ENCODE measurements around the gene RSL24D1.

Gene RSL24D1

GRCh38 chr15:55202206-55202605, 5.5 kb upstream of the RSL24D1 start:
- TF ChIP-seq CTCF (IDR thresholded peaks at IDR 0.05; ENCODE audit: insufficient read depth, low read length, poor library complexity, severe bottlenecking), result no peak
- no peak for TF ChIP-seq EZH2phosphoT487 (conservative IDR thresholded peaks at IDR 0.05; ENCODE audit: low read length)
- Histone ChIP-seq H3F3A (ENCODE audit: insufficient read depth) (peaks cover 7% of the 10 kb centered on the region), H3K27ac (ENCODE audit: low read depth, low read length) (no peak overlapping the region), H3K4me2 (ENCODE audit: low read depth, low read length, poor library complexity, severe bottlenecking) (no peak overlapping the region), H2AFZ (ENCODE audit: low read depth, low read length, severe bottlenecking) (no peak overlapping the region), H3K9ac (ENCODE audit: low read length) (no peak overlapping the region), H3K36me3 (ENCODE audit: low read length) (no peaks in the 10 kb centered on the region), H3K9me3 (ENCODE audit: insufficient read depth, low read length) (peaks cover 9% of the 10 kb centered on the region; the same call in 1 of the 2 replicates), H3K9me2 (replicated peaks; ENCODE audit: insufficient read depth, low read length) (no peaks in the 10 kb centered on the region), H3K4me3 (ENCODE audit: insufficient read depth, low read length, poor library complexity, severe bottlenecking) (no peak overlapping the region), H4K20me1 (ENCODE audit: low read depth, low read length) (no peaks in the 10 kb centered on the region), H3K79me2 (ENCODE audit: insufficient read depth, low read length) (no peaks in the 10 kb centered on the region), H3K27me3 (ENCODE audit: low read length) (no peaks in the 10 kb centered on the region)

GRCh38 chr15:55198706-55199105, 2.0 kb upstream of the RSL24D1 start:
- H3K9ac ChIP-seq (ENCODE audit: low read length), result no peak overlapping the region
- no peak overlapping the region for H3K4me2 ChIP-seq (ENCODE audit: low read depth, low read length, poor library complexity, severe bottlenecking)
- peaks cover 7% of the 10 kb centered on the region; the same call in 1 of the 2 replicates for H3K36me3 ChIP-seq (ENCODE audit: low read length)
- H3K27me3 ChIP-seq (ENCODE audit: low read length), result no peaks in the 10 kb centered on the region
- no peaks in the 10 kb centered on the region for H3K9me2 ChIP-seq (replicated peaks; ENCODE audit: insufficient read depth, low read length)
- H3F3A ChIP-seq (ENCODE audit: insufficient read depth), result peaks cover 10% of the 10 kb centered on the region
- no peak for TF ChIP-seq CTCF (IDR thresholded peaks at IDR 0.05; ENCODE audit: insufficient read depth, low read length, poor library complexity, severe bottlenecking)
- TF ChIP-seq EZH2phosphoT487 (conservative IDR thresholded peaks at IDR 0.05; ENCODE audit: low read length), result no peak
- peaks cover 18% of the 10 kb centered on the region; the same call in 1 of the 2 replicates for H4K20me1 ChIP-seq (ENCODE audit: low read depth, low read length)
- H3K4me3 ChIP-seq (ENCODE audit: insufficient read depth, low read length, poor library complexity, severe bottlenecking), result no peak overlapping the region
- peaks cover 9% of the 10 kb centered on the region; the same call in 1 of the 2 replicates for H3K9me3 ChIP-seq (ENCODE audit: insufficient read depth, low read length)
- H3K79me2 ChIP-seq (ENCODE audit: insufficient read depth, low read length), result peaks cover 30% of the 10 kb centered on the region
- H2AFZ ChIP-seq (ENCODE audit: low read depth, low read length, severe bottlenecking), result no peak overlapping the region
- no peak overlapping the region for H3K27ac ChIP-seq (ENCODE audit: low read depth, low read length)

GRCh38 chr15:55197719-55198118, 978 bp upstream of the RSL24D1 start:
- Histone ChIP-seq H3K27ac (ENCODE audit: low read depth, low read length) (peak overlapping the region; percentile 96), H4K20me1 (ENCODE audit: low read depth, low read length) (peaks cover 26% of the 10 kb centered on the region; the same call in 1 of the 2 replicates), H3K4me2 (ENCODE audit: low read depth, low read length, poor library complexity, severe bottlenecking) (peak overlapping the region; percentile 97), H3K79me2 (ENCODE audit: insufficient read depth, low read length) (peaks cover 40% of the 10 kb centered on the region), H3K27me3 (ENCODE audit: low read length) (no peaks in the 10 kb centered on the region), H3F3A (ENCODE audit: insufficient read depth) (peaks cover 10% of the 10 kb centered on the region), H2AFZ (ENCODE audit: low read depth, low read length, severe bottlenecking) (peak overlapping the region; percentile 94), H3K36me3 (ENCODE audit: low read length) (peaks cover 11% of the 10 kb centered on the region; the same call in 1 of the 2 replicates), H3K9me2 (replicated peaks; ENCODE audit: insufficient read depth, low read length) (no peaks in the 10 kb centered on the region), H3K9me3 (ENCODE audit: insufficient read depth, low read length) (peaks cover 9% of the 10 kb centered on the region; the same call in 1 of the 2 replicates), H3K9ac (ENCODE audit: low read length) (peak overlapping the region; percentile 79), H3K4me3 (ENCODE audit: insufficient read depth, low read length, poor library complexity, severe bottlenecking) (peak overlapping the region; percentile 66)
- TF ChIP-seq CTCF (IDR thresholded peaks at IDR 0.05; ENCODE audit: insufficient read depth, low read length, poor library complexity, severe bottlenecking), result no peak
- no peak for TF ChIP-seq EZH2phosphoT487 (conservative IDR thresholded peaks at IDR 0.05; ENCODE audit: low read length)
